ENCODE measurements around the gene GSTM2. TPM values are rescaled to one million over a fixed set of nuclear protein-coding genes. Genes with fewer than 3 reads are reported as not detected.

Gene GSTM2
- total RNA-seq, 2 donors from 2014 or later = 51.1 to 60.6 TPM

GRCh38 chr1:109644670-109645069 lies 23.2 kb upstream of the GSTM2 start:
- no peak overlapping the region for H3K4me3 ChIP-seq
- H3K4me1 ChIP-seq = peaks cover 7% of the 10 kb centered on the region
- no peak for ATAC-seq
- TF ChIP-seq CTCF (IDR thresholded peaks at IDR 0.05) (no peak), POLR2A (IDR thresholded peaks at IDR 0.05) (no peak)
- no peak for DNase-seq
- no peaks in the 10 kb centered on the region for H3K36me3 ChIP-seq (replicated peaks in 1 of 2; ENCODE audit: insufficient read depth in 1 of 2, low read depth in 2 of 2)
- H3K9me3 ChIP-seq = no peaks in the 10 kb centered on the region
- no peaks in the 10 kb centered on the region for H3K27me3 ChIP-seq
- intact Hi-C loops (cut with DNase I) = loop anchor here (5.0 kb wide), 1 partner anchor 128 kb away; no protein-coding TSS in a partner anchor
- no CpG with 5 or more reads among the region's 10 CpGs for WGBS, 2 donors
- no peak overlapping the region for H3K27ac ChIP-seq

- no peak overlapping the region for H3K27ac ChIP-seq
- peaks cover 4% of the 10 kb centered on the region for H3K4me1 ChIP-seq
- H3K9me3 ChIP-seq = no peaks in the 10 kb centered on the region
- intact Hi-C loops (cut with DNase I) = no loop called here
- H3K27me3 ChIP-seq = no peaks in the 10 kb centered on the region
- DNase-seq = no peak
- H3K4me3 ChIP-seq = no peak overlapping the region
- no peaks in the 10 kb centered on the region for H3K36me3 ChIP-seq (replicated peaks in 1 of 2; ENCODE audit: insufficient read depth in 1 of 2, low read depth in 2 of 2)
- ATAC-seq = no peak
- TF ChIP-seq CTCF (IDR thresholded peaks at IDR 0.05) = peak in 4 of 7 experiments; percentile 7 to 31 (median 12)
- no peak for TF ChIP-seq POLR2A (IDR thresholded peaks at IDR 0.05)
- WGBS, 2 donors = 49 to 62% methylated on average over 4 of the region's 4 CpGs
Measured at GRCh38 chr1:109649491-109649914, 18.4 kb upstream of the GSTM2 start.

GRCh38 chr1:109650609-109651008 lies 17.2 kb upstream of the GSTM2 start:
- H3K27me3 ChIP-seq = no peaks in the 10 kb centered on the region
- H3K36me3 ChIP-seq (replicated peaks in 1 of 2; ENCODE audit: insufficient read depth in 1 of 2, low read depth in 2 of 2) = no peaks in the 10 kb centered on the region
- no peak overlapping the region for H3K4me3 ChIP-seq
- no peak for TF ChIP-seq CTCF (IDR thresholded peaks at IDR 0.05)
- TF ChIP-seq POLR2A (IDR thresholded peaks at IDR 0.05) = no peak
- no peaks in the 10 kb centered on the region for H3K9me3 ChIP-seq
- peaks cover 12% of the 10 kb centered on the region for H3K4me1 ChIP-seq
- intact Hi-C loops (cut with DNase I) = no loop called here
- WGBS, 2 donors = 64 to 78% methylated on average over 3 of the region's 3 CpGs
- H3K27ac ChIP-seq = no peak overlapping the region
- no peak for DNase-seq
- ATAC-seq = no peak

GRCh38 chr1:109652402-109652801 lies 15.5 kb upstream of the GSTM2 start:
- Histone ChIP-seq H3K36me3 (replicated peaks in 1 of 2; ENCODE audit: insufficient read depth in 1 of 2, low read depth in 2 of 2) (no peaks in the 10 kb centered on the region), H3K27ac (no peak overlapping the region), H3K4me1 (peaks cover 17% of the 10 kb centered on the region), H3K4me3 (no peak overlapping the region), H3K27me3 (no peaks in the 10 kb centered on the region), H3K9me3 (no peaks in the 10 kb centered on the region)
- intact Hi-C loops (cut with DNase I) = no loop called here
- TF ChIP-seq POLR2A (IDR thresholded peaks at IDR 0.05) (no peak), CTCF (IDR thresholded peaks at IDR 0.05) (no peak)
- WGBS, 2 donors = 35 to 43% methylated on average over 2 of the region's 2 CpGs
- DNase-seq = no peak
- no peak for ATAC-seq

GRCh38 chr1:109653306-109653705 lies 14.6 kb upstream of the GSTM2 start:
- Histone ChIP-seq H3K4me1 (peaks cover 23% of the 10 kb centered on the region), H3K9me3 (no peaks in the 10 kb centered on the region), H3K36me3 (replicated peaks in 1 of 2; ENCODE audit: insufficient read depth in 1 of 2, low read depth in 2 of 2) (no peaks in the 10 kb centered on the region), H3K4me3 (no peak overlapping the region), H3K27me3 (no peaks in the 10 kb centered on the region), H3K27ac (no peak overlapping the region)
- WGBS, 2 donors = 29 to 45% methylated on average over 2 of the region's 2 CpGs
- ATAC-seq = no peak
- DNase-seq = no peak
- no peak for TF ChIP-seq CTCF (IDR thresholded peaks at IDR 0.05)
- no peak for TF ChIP-seq POLR2A (IDR thresholded peaks at IDR 0.05)
- intact Hi-C loops (cut with DNase I) = no loop called here

All from body of pancreas (tissue), 4 donors.